ENCODE results near the gene ZYX. TPM values are rescaled to one million over a fixed set of nuclear protein-coding genes. Genes with fewer than 3 reads are reported as not detected.

ZYX gene
- polyA plus RNA-seq, 1 of the 3 experiments (the other 2 are of a cell fraction): 271 TPM

GRCh38 chr7:143362131-143363015 lies 18.8 kb upstream of the ZYX start, which contains the start of gene FAM131B:
Gene FAM131B, minus strand, starts transcription at chr7:143362713. Its CDS starts 110 bp downstream, at chr7:143362603.
- H3K27ac ChIP-seq (ENCODE audit: low read depth in 2 of 2, low read length in 1 of 2): no peak within 1 kb of the TSS
- POLR2A ChIA-PET: no interaction called here
- H3K36me3 ChIP-seq (replicated peaks in 1 of 2; ENCODE audit: control insufficient read depth in 1 of 2, insufficient read depth in 2 of 2, low read length in 1 of 2): peaks cover 0 to 12% of the 10 kb centered on the region in 2 experiments
- no peaks in the 10 kb centered on the region for H3K9me2 ChIP-seq
- peak within 1 kb of the TSS; percentile 86 for H2AFZ ChIP-seq (ENCODE audit: low read depth)
- peak within 1 kb of the TSS; percentile 73 to 82 for H3K4me3 ChIP-seq (ENCODE audit: low read depth in 2 of 2, low read length in 1 of 2)
- TF ChIP-seq RCOR1 (IDR thresholded peaks at IDR 0.05; ENCODE audit: low read length): no peak
- no peak for TF ChIP-seq MEF2A (IDR thresholded peaks at IDR 0.05; ENCODE audit: borderline replicate concordance, low read depth)
- no peak for TF ChIP-seq RFX5 (IDR thresholded peaks at IDR 0.05; ENCODE audit: low read length)
- no peaks in the 10 kb centered on the region for H3K79me2 ChIP-seq (ENCODE audit: insufficient read depth)
- H3K4me1 ChIP-seq (ENCODE audit: control insufficient read depth in 1 of 2, insufficient read depth in 2 of 2, low read depth in 1 of 2, low read length in 1 of 2): peaks cover 0 to 8% of the 10 kb centered on the region in 2 experiments; a peak in 1 of 4 replicates
- WGBS (ENCODE audit: low lambda C conversion rate): 2% methylated on average over 42 of the region's 112 CpGs
- CTCF ChIA-PET: interaction anchor here (3.4 kb wide), 1 partner anchor 18 kb away, joined by 13 read pairs; no protein-coding TSS in a partner anchor
- H3K27me3 ChIP-seq (ENCODE audit: insufficient read depth): no peaks in the 10 kb centered on the region
- H3K9ac ChIP-seq: peak within 1 kb of the TSS; percentile 57
- no peaks in the 10 kb centered on the region for H4K20me1 ChIP-seq (ENCODE audit: insufficient read depth)
- peaks cover 9% of the 10 kb centered on the region for H3F3A ChIP-seq (replicated peaks; ENCODE audit: insufficient read depth)
- DNase-seq: peak; percentile 91
- peak within 1 kb of the TSS; percentile 94 for H3K4me2 ChIP-seq
- no peaks in the 10 kb centered on the region for H3K9me3 ChIP-seq

GRCh38 chr7:143363016-143363937 lies 17.9 kb upstream of the ZYX start:
- Histone ChIP-seq H3K79me2 (ENCODE audit: insufficient read depth) (no peaks in the 10 kb centered on the region), H2AFZ (ENCODE audit: low read depth) (peak overlapping the region; percentile 72), H4K20me1 (ENCODE audit: insufficient read depth) (no peaks in the 10 kb centered on the region), H3K4me3 (ENCODE audit: low read depth in 2 of 2, low read length in 1 of 2) (peak overlapping the region; percentile 73 to 82), H3K36me3 (replicated peaks in 1 of 2; ENCODE audit: control insufficient read depth in 1 of 2, insufficient read depth in 2 of 2, low read length in 1 of 2) (peaks cover 0 to 9% of the 10 kb centered on the region in 2 experiments), H3F3A (replicated peaks; ENCODE audit: insufficient read depth) (peaks cover 9% of the 10 kb centered on the region), H3K27ac (ENCODE audit: low read depth in 2 of 2, low read length in 1 of 2) (no peak overlapping the region), H3K9ac (peak overlapping the region; percentile 43; the same call in 1 of the 2 replicates), H3K4me1 (ENCODE audit: control insufficient read depth in 1 of 2, insufficient read depth in 2 of 2, low read depth in 1 of 2, low read length in 1 of 2) (peaks cover under 1 to 10% of the 10 kb centered on the region in 2 experiments; a peak in 2 of 4 replicates), H3K9me2 (no peaks in the 10 kb centered on the region), H3K4me2 (peak overlapping the region; percentile 84), H3K27me3 (ENCODE audit: insufficient read depth) (no peaks in the 10 kb centered on the region), H3K9me3 (no peaks in the 10 kb centered on the region)
- ChIA-PET CTCF (interaction anchor here (1.5 to 3.4 kb wide), 3 partner anchors 10 to 123 kb away, joined by 3 to 17 read pairs (median 13); no protein-coding TSS in a partner anchor), POLR2A (interaction anchor here (0.6 kb wide), 1 partner anchor 17 kb away, joined by 5 read pairs; no protein-coding TSS in a partner anchor)
- no peak for TF ChIP-seq MXI1 (IDR thresholded peaks at IDR 0.05; ENCODE audit: low read depth, low read length)
- TF ChIP-seq, protein P1, sequence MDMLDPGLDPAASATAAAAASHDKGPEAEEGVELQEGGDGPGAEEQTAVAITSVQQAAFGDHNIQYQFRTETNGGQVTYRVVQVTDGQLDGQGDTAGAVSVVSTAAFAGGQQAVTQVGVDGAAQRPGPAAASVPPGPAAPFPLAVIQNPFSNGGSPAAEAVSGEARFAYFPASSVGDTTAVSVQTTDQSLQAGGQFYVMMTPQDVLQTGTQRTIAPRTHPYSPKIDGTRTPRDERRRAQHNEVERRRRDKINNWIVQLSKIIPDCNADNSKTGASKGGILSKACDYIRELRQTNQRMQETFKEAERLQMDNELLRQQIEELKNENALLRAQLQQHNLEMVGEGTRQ (IDR thresholded peaks at IDR 0.05; ENCODE audit: borderline replicate concordance, low read depth, low read length): no peak
- TF ChIP-seq TCF12 (IDR thresholded peaks at IDR 0.05): no peak
- TF ChIP-seq TAF1 (IDR thresholded peaks at IDR 0.05; ENCODE audit: borderline replicate concordance, low read depth, low read length): no peak
- 58% methylated on average over 19 of the region's 19 CpGs for WGBS (ENCODE audit: low lambda C conversion rate)
- no peak for DNase-seq
